Suprapubic skin (tissue), 4 donors: Measurements from ENCODE around the gene LAMA3.

Experiments used
- CTCF ChIP-seq, 2 donors: fragments of 200-600 bp in 1 of 2; fragments of 450-650 bp in 1 of 2; sonication (generic) in 1 of 2; IDR thresholded peaks; one replicate each; pipeline ENCODE4 v1.5.1; 2016 to 2019; ENCODE audit warnings: antibody characterized with exemption in 2 of 2, mild to moderate bottlenecking in 1 of 2, moderate library complexity in 1 of 2
- POLR2A ChIP-seq, 2 donors: fragments of 450-650 bp; IDR thresholded peaks; one replicate each; pipeline ENCODE4 v1.6.1; 2017; ENCODE audit warnings: antibody characterized with exemption in 2 of 2, mild to moderate bottlenecking in 2 of 2, moderate library complexity in 2 of 2
- POLR2AphosphoS5 ChIP-seq, 3 donors: sonication (generic); formaldehyde crosslinking; IDR thresholded peaks; one replicate each; pipeline ENCODE4 v1.6.1; 2017; ENCODE audit warnings: antibody characterized with exemption in 3 of 3

- TF ChIP-seq POLR2AphosphoS5 (IDR thresholded peaks at IDR 0.05) (no peak), CTCF (IDR thresholded peaks at IDR 0.05) (no peak), POLR2A (IDR thresholded peaks at IDR 0.05) (no peak)
These were observed 27.7 kb downstream of the LAMA3 start for GRCh38 chr18:23716966-23717365.
